K562 (cell line): Measurements from ENCODE around the gene EGLN1. TPM values are rescaled to one million over a fixed set of nuclear protein-coding genes. Genes with fewer than 3 reads are reported as not detected.

Experiments
- CCNT2 ChIP-seq: IDR thresholded peaks from 2 replicates; pipeline ENCODE4 v1.6.1; 2011; ENCODE audit warnings: borderline replicate concordance, low read depth, mild to moderate bottlenecking, moderate library complexity, mixed read lengths, low read length; ENCODE audit not compliant: insufficient read length; ENCODE audit errors: extremely low read depth
- CEBPB ChIP-seq: fragments of 450-650 bp; IDR thresholded peaks from 2 replicates; pipeline ENCODE4 v1.6.1; 2016; ENCODE audit warnings: missing genetic modification characterization, missing compliant biosample characterization
- CREB1 ChIP-seq, 2 experiments: sonication (generic) in 1 of 2; formaldehyde crosslinking in 1 of 2; IDR thresholded peaks; 2 replicates each; pipeline versions ENCODE4 v1.6.1 to v1.8.0; 2012 to 2022; ENCODE audit warnings: inconsistent platforms in 1 of 2, mild to moderate bottlenecking in 1 of 2, missing genetic modification reagents in 1 of 2, moderate library complexity in 1 of 2
- GABPB2 ChIP-seq: fragments of 250-450 bp; sonication (Bioruptor Pico); conservative IDR thresholded peaks from 2 replicates; pipeline ENCODE4 v1.5.1; 2021; ENCODE audit warnings: mild to moderate bottlenecking
- MAFK ChIP-seq: IDR thresholded peaks from 2 replicates; pipeline ENCODE4 v1.6.1; 2011; ENCODE audit warnings: low read length, improper control_type of control experiment
- PML ChIP-seq: IDR thresholded peaks from 2 replicates; pipeline ENCODE4 v1.6.1; 2012; ENCODE audit warnings: low read length, inconsistent platforms
- POLR3G ChIP-seq: IDR thresholded peaks from 2 replicates; pipeline ENCODE4 v1.6.1; 2011; ENCODE audit not compliant: insufficient read length, insufficient replicate concordance; ENCODE audit errors: extremely low read depth
- PURB ChIP-seq: sonication (generic); formaldehyde crosslinking; IDR thresholded peaks from 2 replicates; pipeline ENCODE4 v1.9.0; 2021; ENCODE audit warnings: low read depth, mild to moderate bottlenecking, missing genetic modification reagents
- RFX1 ChIP-seq: fragments of 450-650 bp; IDR thresholded peaks from 2 replicates; pipeline ENCODE4 v1.6.1; 2016; ENCODE audit warnings: mild to moderate bottlenecking, moderate library complexity
- SIN3B ChIP-seq: fragments of 450-650 bp; IDR thresholded peaks from 2 replicates; pipeline ENCODE4 v1.6.1; 2017; ENCODE audit warnings: low read depth, mild to moderate bottlenecking, moderate library complexity
- SREBF1 ChIP-seq: fragments of 150-350 bp; IDR thresholded peaks from 2 replicates; pipeline ENCODE4 v1.6.1; 2014; ENCODE audit warnings: antibody characterized with exemption, low read depth, low read length, borderline replicate concordance
- TCF7 ChIP-seq: sonication (generic); IDR thresholded peaks from 2 replicates; pipeline ENCODE4 v1.6.1; 2016; ENCODE audit warnings: antibody characterized with exemption, borderline replicate concordance
- TOE1 ChIP-seq, 2 experiments: fragments of 450-650 bp in 1 of 2; sonication (generic) in 1 of 2; formaldehyde crosslinking in 1 of 2; IDR thresholded peaks; 2 replicates each; pipeline versions ENCODE4 v1.7.1 to v1.8.0; 2016 to 2022; ENCODE audit warnings: borderline replicate concordance in 2 of 2, mild to moderate bottlenecking in 2 of 2, antibody characterized with exemption in 1 of 2, inconsistent platforms in 1 of 2, low read depth in 1 of 2, missing genetic modification reagents in 1 of 2, moderate library complexity in 1 of 2
- ZBTB1 ChIP-seq: sonication (generic); formaldehyde crosslinking; IDR thresholded peaks from 2 replicates; pipeline ENCODE4 v1.8.1; 2023; ENCODE audit warnings: missing genetic modification reagents, low read depth, mild to moderate bottlenecking, borderline replicate concordance
- ZFX ChIP-seq: sonication (generic); formaldehyde crosslinking; IDR thresholded peaks from 2 replicates; pipeline ENCODE4 v1.8.0; 2022; ENCODE audit warnings: mild to moderate bottlenecking, missing genetic modification reagents, moderate library complexity
- ZNF311 ChIP-seq: fragments of 250-450 bp; sonication (Bioruptor Pico); IDR thresholded peaks from 2 replicates; pipeline ENCODE4 v1.4.0; 2020; ENCODE audit warnings: mild to moderate bottlenecking, moderate library complexity
- polyA plus RNA-seq, 8 experiments: library from polyadenylated mRNA; depleted of rRNA in 4 of 8; stranded (reverse) in 5 of 8; unstranded in 3 of 8; fragments of >200 nt; fragmentation: Nextera tagmentation in 2 of 8; fragmentation: Illumina TruSeq in 1 of 8; extraction: Ambion mirVana in 2 of 8; extraction: Trizol in 1 of 8; gene quantifications; 2 replicates each; pipeline versions ENCODE4 v1.2.1 to v1.2.3, GENCODE V29; 2011 to 2014; ENCODE audit warnings: inconsistent platforms in 1 of 8, missing spikeins in 1 of 8
- total RNA-seq, 7 experiments: library from RNA; depleted of rRNA in 6 of 7; stranded (reverse); fragments of >200 nt in 6 of 7; fragmentation: Illumina TruSeq in 2 of 7; extraction: Trizol in 2 of 7; gene quantifications; 2 replicates each; pipeline versions ENCODE4 v1.2.1 to v1.2.3, GENCODE V29; 2011 to 2021; ENCODE audit warnings: low replicate concordance in 1 of 7
- TF ChIP-seq, protein P1 (sequence below): fragments of 450-650 bp; IDR thresholded peaks from 2 replicates; pipeline ENCODE4 v1.6.1; 2014; ENCODE audit warnings: low read depth, mild to moderate bottlenecking, moderate library complexity, borderline replicate concordance
- TF ChIP-seq, protein P2 (sequence below): fragments of 250-450 bp; sonication (Bioruptor Pico); IDR thresholded peaks from 2 replicates; pipeline ENCODE4 v1.5.0; 2021; ENCODE audit warnings: mild to moderate bottlenecking, moderate library complexity
- TF ChIP-seq, protein P3 (sequence below): sonication (generic); formaldehyde crosslinking; IDR thresholded peaks from 2 replicates; pipeline ENCODE4 v1.8.0; 2022; ENCODE audit warnings: missing genetic modification reagents, mild to moderate bottlenecking, moderate library complexity, borderline replicate concordance

The EGLN1 gene
- total and polyA plus RNA-seq, 9 of the 15 experiments (the other 6 are each of a cell fraction or from before 2014, with no cell fraction given), result 5.2 to 54.3 (median 24.6) TPM

DNA sequence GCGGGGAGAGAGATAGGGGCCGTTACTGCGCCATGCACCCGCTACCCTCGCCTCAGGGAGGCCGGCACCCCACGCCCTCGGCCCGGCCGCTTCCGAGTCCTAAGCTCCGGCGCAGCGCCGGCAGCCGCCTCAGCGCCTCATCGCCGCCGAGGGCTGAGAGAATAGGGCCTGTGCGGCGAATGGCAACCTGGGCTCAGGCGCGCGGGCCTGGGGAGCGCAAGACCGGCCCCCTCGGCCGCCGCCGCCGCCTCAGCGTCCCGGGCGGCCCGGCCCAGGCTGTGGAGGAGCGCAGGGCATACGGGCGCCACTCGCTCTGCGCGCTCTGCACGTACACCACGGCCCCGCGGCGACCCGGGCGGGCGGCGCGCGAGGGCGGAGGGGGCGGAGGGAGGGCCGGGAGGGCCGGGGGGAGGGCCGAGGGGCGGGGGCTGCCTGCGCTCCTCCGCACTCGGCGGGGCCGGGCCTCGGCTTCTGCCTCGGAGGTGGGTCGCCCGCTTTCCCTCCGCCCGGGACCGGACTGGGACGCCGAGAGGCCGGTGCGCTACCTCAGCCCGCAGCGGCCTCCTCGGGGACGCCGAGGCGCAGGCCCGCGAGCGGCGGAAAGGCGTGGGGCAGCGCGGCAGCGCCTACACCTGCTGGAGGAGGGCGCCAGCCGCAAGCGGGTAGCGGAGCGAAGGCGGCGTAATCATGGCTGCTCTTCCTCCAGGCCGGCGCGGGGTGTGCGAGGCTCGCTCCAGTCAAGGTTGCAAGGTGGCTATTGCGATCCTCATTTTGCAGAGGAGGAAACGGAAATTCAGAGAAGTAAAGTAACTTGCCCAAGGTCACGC lies at the start of gene EGLN1 (continued):
- TF ChIP-seq, protein P1, sequence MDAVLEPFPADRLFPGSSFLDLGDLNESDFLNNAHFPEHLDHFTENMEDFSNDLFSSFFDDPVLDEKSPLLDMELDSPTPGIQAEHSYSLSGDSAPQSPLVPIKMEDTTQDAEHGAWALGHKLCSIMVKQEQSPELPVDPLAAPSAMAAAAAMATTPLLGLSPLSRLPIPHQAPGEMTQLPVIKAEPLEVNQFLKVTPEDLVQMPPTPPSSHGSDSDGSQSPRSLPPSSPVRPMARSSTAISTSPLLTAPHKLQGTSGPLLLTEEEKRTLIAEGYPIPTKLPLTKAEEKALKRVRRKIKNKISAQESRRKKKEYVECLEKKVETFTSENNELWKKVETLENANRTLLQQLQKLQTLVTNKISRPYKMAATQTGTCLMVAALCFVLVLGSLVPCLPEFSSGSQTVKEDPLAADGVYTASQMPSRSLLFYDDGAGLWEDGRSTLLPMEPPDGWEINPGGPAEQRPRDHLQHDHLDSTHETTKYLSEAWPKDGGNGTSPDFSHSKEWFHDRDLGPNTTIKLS, result no peak
- TF ChIP-seq, protein P2, sequence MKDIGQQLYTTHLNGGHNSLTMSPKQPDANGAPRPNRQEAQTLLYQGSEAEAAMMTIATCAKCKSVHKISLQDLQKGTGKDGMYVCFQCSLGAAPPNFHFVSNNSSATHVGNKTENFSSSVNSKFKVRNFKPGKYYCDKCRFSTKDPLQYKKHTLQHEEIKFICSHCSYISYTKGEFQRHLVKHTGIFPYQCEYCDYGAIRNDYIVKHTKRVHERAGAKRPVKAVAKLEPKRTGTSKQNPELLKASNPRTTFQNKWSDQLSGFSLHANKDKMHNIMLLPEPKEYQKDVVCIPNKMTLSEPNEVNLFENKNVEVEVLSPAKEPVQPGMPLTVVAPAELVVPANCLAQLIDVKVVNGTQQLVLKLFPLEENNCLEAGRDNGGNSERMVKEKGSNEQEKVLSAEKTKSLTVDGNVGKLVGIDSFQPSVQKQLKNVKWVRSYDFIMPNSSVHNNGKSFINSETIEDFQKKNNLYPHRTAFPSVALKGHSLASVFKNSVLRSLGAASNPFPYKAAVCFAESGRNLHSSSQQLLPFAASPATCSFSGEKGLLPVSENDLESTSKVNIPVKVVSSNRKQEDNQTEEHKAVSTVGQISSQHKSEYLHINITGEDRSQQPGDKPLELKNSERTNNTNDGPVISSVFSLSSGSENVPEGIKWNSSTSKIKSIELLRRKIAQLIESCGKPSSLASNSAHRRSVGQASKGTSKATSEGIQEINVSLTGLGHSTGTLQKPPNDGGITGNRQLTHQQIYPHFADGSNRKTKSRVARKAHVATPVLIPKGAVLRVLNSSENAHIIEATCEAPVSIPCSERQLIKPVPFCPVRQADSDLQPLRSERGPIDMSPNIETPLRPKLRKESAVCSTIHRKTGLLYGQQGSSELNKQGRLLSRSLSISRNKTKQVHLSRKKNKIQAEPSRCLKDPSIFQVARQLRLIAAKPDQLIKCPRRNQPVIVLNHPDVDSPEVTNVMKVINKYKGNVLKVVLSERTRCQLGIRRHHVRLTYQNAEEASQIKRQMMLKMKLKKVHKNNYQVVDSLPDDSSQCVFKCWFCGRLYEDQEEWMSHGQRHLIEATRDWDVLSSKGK (CRISPR knock-in tag), result no peak
- TF ChIP-seq GABPB2 (CRISPR knock-in tag) (no peak), MAFK (no peak), CREB1 (IDR thresholded peaks at IDR 0.05) (0 out of 2 replicates have a peak, but pooled peaks have one; percentile 9), CREB1 (CRISPR knock-in tag; IDR thresholded peaks at IDR 0.05) (peak; percentile 74), PURB (CRISPR knock-in tag) (no peak), ZFX (CRISPR knock-in tag) (peak; percentile 96), TCF7 (peak; percentile 51; the same call in 1 of the 2 replicates), ZBTB1 (CRISPR knock-in tag) (no peak), PML (peak; percentile 56; the same call in 1 of the 2 replicates), POLR3G (no peak), CEBPB (tag) (no peak), ZNF311 (CRISPR knock-in tag) (no peak), SREBF1 (no peak), CCNT2 (peak; percentile 61), TOE1 (IDR thresholded peaks at IDR 0.05; ENCODE audit: borderline replicate concordance) (no peak; the same call in 1 of the 2 replicates), TOE1 (CRISPR knock-in tag; IDR thresholded peaks at IDR 0.05; ENCODE audit: borderline replicate concordance, low read depth) (0 out of 2 replicates have a peak, but pooled peaks have one; percentile 39), SIN3B (peak; percentile 42; the same call in 1 of the 2 replicates), RFX1 (no peak)
- TF ChIP-seq, protein P3, sequence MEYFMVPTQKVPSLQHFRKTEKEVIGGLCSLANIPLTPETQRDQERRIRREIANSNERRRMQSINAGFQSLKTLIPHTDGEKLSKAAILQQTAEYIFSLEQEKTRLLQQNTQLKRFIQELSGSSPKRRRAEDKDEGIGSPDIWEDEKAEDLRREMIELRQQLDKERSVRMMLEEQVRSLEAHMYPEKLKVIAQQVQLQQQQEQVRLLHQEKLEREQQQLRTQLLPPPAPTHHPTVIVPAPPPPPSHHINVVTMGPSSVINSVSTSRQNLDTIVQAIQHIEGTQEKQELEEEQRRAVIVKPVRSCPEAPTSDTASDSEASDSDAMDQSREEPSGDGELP (CRISPR knock-in tag), result peak; percentile 86
